ENCODE data around the gene SPECC1. TPM values are rescaled to one million over a fixed set of nuclear protein-coding genes. Genes with fewer than 3 reads are reported as not detected.

Gene SPECC1
- total and polyA plus RNA-seq, 10 of the 15 experiments (the other 5 are each of a cell fraction or from before 2014, with no cell fraction given) = 6.4 to 40.6 (median 23.9) TPM

DNA sequence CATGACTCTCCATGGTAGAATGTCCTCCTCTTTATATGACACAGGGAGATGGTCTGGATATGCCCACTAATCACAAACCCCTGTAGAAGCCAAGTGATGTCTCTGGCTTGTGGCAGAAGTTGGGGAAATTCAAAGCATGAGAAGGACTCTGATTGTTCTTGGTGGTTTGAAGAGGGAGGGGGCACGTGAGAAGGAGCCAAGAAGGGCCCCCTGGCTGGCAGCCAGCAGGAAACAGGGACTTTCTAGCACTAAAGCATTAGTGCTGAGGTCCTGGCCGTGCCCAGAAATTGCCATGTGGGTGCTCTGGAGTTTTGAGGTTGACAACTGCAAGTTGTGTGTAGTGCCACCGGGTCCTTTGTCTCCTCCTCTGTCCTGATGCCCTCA lies 258.3 kb downstream of the SPECC1 start:
- in situ Hi-C loops (cut with MboI) = no loop called here
- no peak overlapping the region for H3K27ac ChIP-seq (ENCODE audit: control insufficient read depth, insufficient read depth)
- FAIRE-seq = no peak

More for the DNA sequence above, 258.3 kb downstream of the SPECC1 start:
- intact Hi-C loops (cut with micrococcal nuclease; ENCODE audit: unreplicated experiment) = no loop called here
- Histone ChIP-seq H3K4me2 (ENCODE audit: control insufficient read depth, insufficient read depth) (no peak overlapping the region), H3K27me3 (replicated peaks in 1 of 2; ENCODE audit: control insufficient read depth in 2 of 2, insufficient read depth in 2 of 2, low read length in 1 of 2) (no peaks in the 10 kb centered on the region), H3K9me3 (replicated peaks; ENCODE audit: control insufficient read depth, insufficient read depth, low read length) (no peaks in the 10 kb centered on the region), H4K20me1 (ENCODE audit: control insufficient read depth, insufficient read depth) (no peaks in the 10 kb centered on the region), H3K4me1 (ENCODE audit: control insufficient read depth, insufficient read depth, low read length) (peaks cover 5% of the 10 kb centered on the region; the same call in 1 of the 2 replicates), H3K79me2 (ENCODE audit: control insufficient read depth, insufficient read depth, low read length) (no peaks in the 10 kb centered on the region), H3K36me3 (ENCODE audit: control insufficient read depth in 2 of 2, insufficient read depth in 2 of 2, low read length in 1 of 2) (no peaks in the 10 kb centered on the region; a peak in 1 of 4 replicates), H3K9ac (ENCODE audit: control insufficient read depth, insufficient read depth, low read length) (no peak overlapping the region), H2AFZ (ENCODE audit: control insufficient read depth, low read depth, low read length) (no peak overlapping the region), H3K4me3 (no peak overlapping the region)
- DNase-seq (ENCODE audit: low read depth, low spot score) (peak; percentile 4), ATAC-seq (peak; percentile 20; the same call in 2 of the 3 replicates)
- BruUV-seq (replicated peaks) = no TSS peak
- POLR2A ChIA-PET = interaction anchor here (0.5 kb wide), 1 partner anchor 281 kb away, joined by 3 read pairs; no protein-coding TSS in a partner anchor
- WGBS (ENCODE audit: insufficient coverage, insufficient replicate concordance, low lambda C conversion rate, missing lambda C conversion rate) = 57% methylated on average over 3 of the region's 3 CpGs
- CTCF ChIA-PET = no interaction called here
- no peak for TF ChIP-seq RB1 (IDR thresholded peaks at IDR 0.05; ENCODE audit: borderline replicate concordance)
- peak; percentile 74 to 84 for TF ChIP-seq BHLHE40 (IDR thresholded peaks at IDR 0.05; ENCODE audit: borderline replicate concordance in 1 of 2, low read depth in 2 of 2, low read length in 1 of 2)
- no peak for TF ChIP-seq CREM (IDR thresholded peaks at IDR 0.05; ENCODE audit: low read depth)
- peak; percentile 14; the same call in 1 of the 2 replicates for TF ChIP-seq RUNX3 (IDR thresholded peaks at IDR 0.05; ENCODE audit: low read length)
- no peak for TF ChIP-seq WRNIP1 (IDR thresholded peaks at IDR 0.05; ENCODE audit: borderline replicate concordance, low read depth, low read length)
- TF ChIP-seq, protein P1, sequence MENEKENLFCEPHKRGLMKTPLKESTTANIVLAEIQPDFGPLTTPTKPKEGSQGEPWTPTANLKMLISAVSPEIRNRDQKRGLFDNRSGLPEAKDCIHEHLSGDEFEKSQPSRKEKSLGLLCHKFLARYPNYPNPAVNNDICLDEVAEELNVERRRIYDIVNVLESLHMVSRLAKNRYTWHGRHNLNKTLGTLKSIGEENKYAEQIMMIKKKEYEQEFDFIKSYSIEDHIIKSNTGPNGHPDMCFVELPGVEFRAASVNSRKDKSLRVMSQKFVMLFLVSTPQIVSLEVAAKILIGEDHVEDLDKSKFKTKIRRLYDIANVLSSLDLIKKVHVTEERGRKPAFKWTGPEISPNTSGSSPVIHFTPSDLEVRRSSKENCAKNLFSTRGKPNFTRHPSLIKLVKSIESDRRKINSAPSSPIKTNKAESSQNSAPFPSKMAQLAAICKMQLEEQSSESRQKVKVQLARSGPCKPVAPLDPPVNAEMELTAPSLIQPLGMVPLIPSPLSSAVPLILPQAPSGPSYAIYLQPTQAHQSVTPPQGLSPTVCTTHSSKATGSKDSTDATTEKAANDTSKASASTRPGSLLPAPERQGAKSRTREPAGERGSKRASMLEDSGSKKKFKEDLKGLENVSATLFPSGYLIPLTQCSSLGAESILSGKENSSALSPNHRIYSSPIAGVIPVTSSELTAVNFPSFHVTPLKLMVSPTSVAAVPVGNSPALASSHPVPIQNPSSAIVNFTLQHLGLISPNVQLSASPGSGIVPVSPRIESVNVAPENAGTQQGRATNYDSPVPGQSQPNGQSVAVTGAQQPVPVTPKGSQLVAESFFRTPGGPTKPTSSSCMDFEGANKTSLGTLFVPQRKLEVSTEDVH (IDR thresholded peaks at IDR 0.05; ENCODE audit: low read depth, partially characterized antibody) = no peak
- RAD21 ChIA-PET (ENCODE audit: unreplicated experiment) = no interaction called here
- SMC1A ChIA-PET (ENCODE audit: uncharacterized antibody, unreplicated experiment) = no interaction called here
